ENCODE data around the gene RNF34.
A peak's percentile ranks its signal among the peaks of the same experiment; 100 is the strongest.

RNF34 gene

GRCh38 chr12:121390856-121391255 is 9.1 kb upstream of the RNF34 start:
- DNase-seq = no peak

- DNase-seq = no peak
Observed at GRCh38 chr12:121391619-121392324, 8.1 kb upstream of the RNF34 start.

GRCh38 chr12:121392325-121392716 is 7.6 kb upstream of the RNF34 start:
- no peak for DNase-seq

GRCh38 chr12:121397521-121397920 is 2.4 kb upstream of the RNF34 start:
- no peak for DNase-seq

GRCh38 chr12:121398355-121398754 is 1.6 kb upstream of the RNF34 start:
- DNase-seq = no peak

DNA sequence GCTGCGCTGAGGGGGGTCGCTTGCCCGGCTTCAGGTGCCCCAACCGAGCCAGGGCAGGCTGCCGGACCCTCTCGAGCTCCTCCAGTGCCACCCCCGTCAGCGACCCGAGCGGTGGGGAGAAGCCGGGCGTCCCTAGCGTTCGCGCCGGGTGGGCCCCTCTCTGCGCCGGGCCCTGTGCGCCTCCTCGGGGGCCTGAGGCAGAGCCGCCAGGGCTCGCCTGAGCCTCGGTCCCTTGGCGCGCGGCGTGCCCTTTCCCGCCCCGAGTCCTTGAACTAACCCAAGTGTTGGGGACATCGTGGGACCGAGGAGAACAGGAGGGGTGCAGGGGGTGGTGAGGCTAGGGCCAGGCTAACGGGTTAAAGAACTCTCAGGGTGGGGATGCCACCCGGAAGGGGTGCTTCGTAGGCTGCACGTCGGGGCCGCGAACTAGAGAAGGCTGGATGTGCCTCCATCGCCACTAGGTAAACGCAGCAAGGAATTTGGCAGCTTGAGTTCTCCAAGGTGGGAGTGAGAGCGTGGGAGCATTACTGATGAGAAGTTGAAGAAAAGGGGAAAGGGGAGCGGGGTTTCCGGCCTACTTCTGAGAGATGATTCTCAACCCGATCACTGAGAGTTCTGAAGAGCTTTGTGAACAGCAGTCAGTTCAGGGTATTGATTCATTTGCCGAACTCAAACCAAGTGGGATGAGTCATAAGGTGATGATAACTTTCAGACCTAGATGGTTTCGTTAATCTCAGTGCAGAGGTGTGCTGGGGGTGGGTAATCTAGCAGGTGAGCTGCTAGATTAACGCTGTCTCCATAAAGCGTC is 618 bp downstream of the RNF34 start:
- DNase-seq = peak; percentile 16

GRCh38 chr12:121403721-121404120 is 3.8 kb downstream of the RNF34 start:
- no peak for DNase-seq

- DNase-seq = peak; percentile 92
Observed at GRCh38 chr12:121404734-121405133, 4.8 kb downstream of the RNF34 start.

DNA sequence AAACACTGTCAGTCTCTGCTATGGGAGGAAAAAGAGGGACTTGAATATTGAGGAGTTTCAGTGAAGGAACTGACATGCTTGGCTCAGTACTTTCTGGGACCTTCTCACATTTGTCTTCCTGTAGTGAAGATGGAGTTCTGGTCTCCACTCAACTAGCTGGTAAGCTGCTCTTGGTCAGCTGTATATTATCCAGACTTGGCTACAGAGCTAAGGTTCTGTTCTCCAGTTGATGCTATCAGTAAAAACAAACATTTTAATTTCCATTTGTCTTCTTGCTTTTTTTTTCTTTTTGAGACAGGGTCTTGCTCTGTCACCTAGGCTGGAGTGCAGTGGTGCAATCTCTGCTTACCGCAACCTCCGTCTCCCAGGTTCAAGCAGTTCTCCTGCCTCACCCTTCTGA is 5.3 kb downstream of the RNF34 start:
- no peak for DNase-seq

GRCh38 chr12:121413917-121414316 is 14.0 kb downstream of the RNF34 start:
- no peak for DNase-seq

GRCh38 chr12:121417847-121418246 is 17.9 kb downstream of the RNF34 start:
- DNase-seq = no peak

GRCh38 chr12:121420109-121420508 is 20.2 kb downstream of the RNF34 start:
- DNase-seq = no peak

- DNase-seq = no peak
Observed at GRCh38 chr12:121423253-121423652, 23.3 kb downstream of the RNF34 start.

DNA sequence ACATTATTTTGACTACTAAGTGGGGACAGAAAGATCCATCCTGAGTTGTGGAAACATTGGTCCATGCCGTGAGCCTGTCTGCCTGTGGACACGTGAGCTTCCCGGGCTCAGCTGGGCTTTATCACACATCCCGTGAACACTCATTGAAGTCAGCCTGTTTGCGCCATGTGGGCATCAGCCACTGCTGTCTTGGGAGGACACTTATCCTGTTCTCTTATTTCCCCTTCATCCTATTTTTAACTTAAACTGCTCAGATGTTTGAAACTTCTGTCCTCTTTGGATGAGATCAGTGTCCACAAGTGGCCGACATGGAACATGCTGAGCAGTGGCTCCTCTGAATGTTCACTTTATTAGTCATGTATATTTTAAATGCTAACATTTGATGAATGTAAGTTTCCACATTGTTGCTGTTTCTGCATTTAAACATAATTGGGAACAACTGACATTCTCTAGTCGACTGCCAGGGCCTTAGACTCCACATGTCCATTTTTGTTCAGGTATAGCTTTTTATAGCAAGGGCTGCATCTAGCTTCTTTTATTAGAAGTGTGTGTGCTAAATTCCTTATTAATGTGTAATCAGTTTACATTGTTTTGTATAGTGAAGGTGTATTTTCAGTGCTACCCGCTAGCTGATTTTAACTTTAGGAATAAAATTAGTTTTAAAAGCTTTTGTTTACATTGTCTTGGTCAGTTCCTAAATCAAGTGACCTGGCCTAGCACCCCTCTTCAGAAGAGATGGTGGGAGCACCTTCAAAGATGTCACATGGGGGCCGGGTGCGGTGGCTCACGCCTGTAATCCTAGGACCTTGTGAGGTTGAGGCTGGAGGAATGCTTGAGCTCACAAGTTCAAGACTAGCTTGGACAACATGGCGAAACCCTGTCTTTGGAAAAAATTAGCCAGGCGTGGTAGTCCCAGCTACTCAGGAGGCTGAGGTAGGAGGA is 24.0 kb downstream of the RNF34 start:
- DNase-seq = no peak

GRCh38 chr12:121424624-121424975 is 24.7 kb downstream of the RNF34 start:
- DNase-seq = no peak

DNA sequence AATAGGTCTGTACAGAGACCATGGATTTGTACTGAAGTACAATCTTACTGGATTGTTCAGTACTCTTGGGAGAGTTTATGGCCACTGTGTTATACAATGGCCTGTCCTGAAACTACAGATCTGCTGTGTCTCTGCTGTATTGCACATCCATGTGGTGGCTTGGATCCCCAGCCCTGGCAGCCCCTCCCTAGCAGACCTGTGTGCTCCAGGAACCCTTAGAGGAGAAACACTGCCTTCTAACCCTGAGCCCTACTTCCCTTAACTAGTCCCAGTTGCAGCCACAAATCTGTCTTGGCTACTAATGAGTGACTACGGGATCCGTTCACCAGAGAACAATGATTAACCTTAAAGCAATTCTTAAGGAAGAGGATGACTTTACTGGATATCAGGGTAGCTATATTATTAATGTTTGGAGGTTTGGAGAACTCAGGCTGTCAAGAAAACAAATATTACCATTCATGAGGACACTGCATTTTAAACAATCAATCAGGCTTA is 27.7 kb downstream of the RNF34 start:
- no peak for DNase-seq

DNA sequence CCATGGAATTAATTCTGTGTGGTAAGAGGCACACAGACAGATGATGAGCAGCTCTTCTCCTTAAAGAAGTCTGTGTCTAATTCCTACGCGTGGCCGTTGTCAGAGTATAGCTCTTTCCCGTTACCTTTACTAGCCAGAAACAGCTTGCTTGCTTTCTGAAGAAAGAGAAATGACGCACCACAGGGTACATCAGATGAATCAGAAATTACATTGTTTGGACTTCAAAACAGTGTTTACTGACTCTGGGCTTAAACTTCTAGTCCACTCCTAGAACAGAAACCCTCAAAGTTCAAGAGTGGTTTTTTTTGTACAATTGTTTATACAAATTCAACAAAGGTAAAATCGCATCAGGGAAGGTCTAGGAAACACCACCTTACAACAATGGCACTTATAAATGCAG is 29.0 kb downstream of the RNF34 start:
- no peak for DNase-seq

DNA sequence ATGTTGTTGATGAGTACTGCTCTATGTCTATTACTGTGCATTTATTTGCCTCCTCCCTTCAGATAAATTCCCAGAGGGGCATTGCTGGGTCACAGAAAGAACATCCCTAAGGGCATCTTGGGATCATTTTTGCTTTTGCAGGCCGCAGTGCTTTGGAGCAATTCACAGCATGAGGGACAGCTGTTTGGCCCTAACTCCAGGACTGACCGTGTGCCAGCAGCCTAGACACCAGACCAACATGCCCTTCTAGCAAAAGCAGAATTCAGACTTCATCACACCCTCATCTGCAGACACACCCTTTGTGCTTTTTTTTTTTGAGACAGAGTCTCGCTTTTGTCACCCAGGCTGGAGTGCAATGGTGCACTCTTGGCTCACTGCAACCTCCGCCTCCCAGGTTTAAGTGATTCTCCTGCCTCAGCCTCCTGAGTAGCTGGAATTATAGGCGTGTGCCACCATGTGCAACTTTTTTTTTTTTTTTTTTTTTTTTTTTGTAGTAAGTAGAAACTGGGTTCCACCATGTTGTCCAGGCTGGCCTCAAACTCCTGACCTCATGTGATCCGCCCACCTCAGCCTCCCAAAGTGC is 31.0 kb downstream of the RNF34 start:
- DNase-seq = no peak

- no peak for DNase-seq
Observed at GRCh38 chr12:121432740-121433480, 33.0 kb downstream of the RNF34 start.

- no peak for DNase-seq
Observed at GRCh38 chr12:121436706-121437105, 36.8 kb downstream of the RNF34 start.

- DNase-seq = no peak
Observed at GRCh38 chr12:121438905-121439304, 39.0 kb downstream of the RNF34 start.

DNA sequence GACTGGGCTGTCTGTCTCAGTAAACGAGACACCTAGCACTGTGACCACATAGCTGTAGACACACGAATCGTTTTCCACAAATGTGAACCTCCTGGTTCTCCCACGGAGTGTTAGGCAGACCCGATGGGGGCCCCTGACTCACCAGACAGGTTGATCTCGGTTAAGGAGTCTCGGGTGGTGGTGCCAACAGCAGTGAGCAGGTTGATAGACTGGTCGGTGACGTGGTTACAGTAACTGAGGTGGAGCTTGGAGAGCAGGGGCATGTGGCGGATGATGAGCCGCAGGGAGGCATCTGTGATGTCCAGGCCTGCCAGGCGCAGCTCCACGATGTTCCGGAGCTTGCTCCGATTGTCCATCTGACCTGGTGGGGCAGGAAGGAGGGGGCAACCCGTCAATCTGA is 39.8 kb downstream of the RNF34 start:
- DNase-seq = no peak

Measured in NCI-H1105 treated with DMSO at 0.1 percent for 48 hours (cell line).